Measurements from ENCODE around the gene ABLIM1. TPM values are rescaled to one million over a fixed set of nuclear protein-coding genes. Genes with fewer than 3 reads are reported as not detected.

The ABLIM1 gene
- total and polyA plus RNA-seq, 2 donors (not counting 1 experiment from before 2014, with no cell fraction given), result 5.3 to 13.6 TPM

DNA sequence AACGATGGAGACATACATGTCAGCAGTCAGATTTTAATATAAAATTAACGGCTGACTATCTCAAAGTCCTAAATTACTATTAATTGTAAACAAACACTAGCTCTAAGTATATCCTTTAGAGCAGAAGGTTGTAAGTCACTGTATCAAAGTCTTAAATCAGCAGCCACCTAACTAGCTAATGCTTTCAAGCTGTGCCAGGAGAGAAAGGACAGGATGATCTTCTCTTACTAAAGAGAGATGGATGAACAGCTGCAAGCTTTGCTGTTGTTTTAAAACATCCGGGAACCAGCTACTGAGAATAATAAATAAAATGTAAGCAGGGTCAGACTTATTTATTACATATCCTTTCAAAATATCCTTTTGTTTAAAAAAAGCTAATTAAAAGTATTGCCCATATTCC is 24.0 kb upstream of the ABLIM1 start:
- H2AFZ ChIP-seq (ENCODE audit: low read length), result no peak overlapping the region

DNA sequence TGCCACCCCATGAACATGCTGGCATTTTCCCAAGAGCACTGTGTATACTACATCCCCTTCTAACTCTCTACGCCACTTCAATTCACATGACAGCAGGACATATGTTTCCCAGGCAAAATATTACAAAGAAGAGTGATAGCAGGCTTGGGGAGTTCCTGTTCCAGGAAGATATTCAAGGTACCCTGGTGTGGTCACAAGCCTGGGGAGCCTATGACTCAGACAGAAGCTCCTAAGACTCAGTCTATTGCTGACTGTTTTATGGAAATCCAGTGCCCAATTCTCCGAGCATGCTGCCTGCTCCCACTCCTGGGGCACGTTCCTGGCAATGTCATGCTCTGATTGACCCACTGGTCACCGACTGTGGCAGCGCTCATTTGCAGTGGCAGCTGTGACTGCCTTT is 23.5 kb upstream of the ABLIM1 start:
- Histone ChIP-seq H3K9me3 (ENCODE audit: control insufficient read depth, insufficient read depth, low read depth, low read length) (no peaks in the 10 kb centered on the region), H3K27ac (ENCODE audit: insufficient read depth, low read length) (no peak overlapping the region), H3K4me2 (ENCODE audit: extremely low read depth, insufficient read depth, low read length) (no peak overlapping the region)

More for the DNA sequence above, 24.0 kb upstream of the ABLIM1 start:
- H3K79me2 ChIP-seq (ENCODE audit: control insufficient read depth, insufficient read depth, low read length), result no peaks in the 10 kb centered on the region
- H3K36me3 ChIP-seq (ENCODE audit: control insufficient read depth, insufficient read depth, low read length), result no peaks in the 10 kb centered on the region
- no peak for DNase-seq (ENCODE audit: low read depth in 2 of 2)
- peaks cover 13% of the 10 kb centered on the region for H3K4me1 ChIP-seq (ENCODE audit: control insufficient read depth, extremely low read depth, insufficient read depth, low read length)
- no peak overlapping the region for H3K4me2 ChIP-seq (ENCODE audit: extremely low read depth, insufficient read depth, low read length)
- no peak overlapping the region for H3K4me3 ChIP-seq (replicated peaks in 1 of 4; ENCODE audit: control extremely low read depth in 1 of 4, insufficient read depth in 1 of 4, low read depth in 3 of 4, low read length in 4 of 4)
- H3K9me3 ChIP-seq (ENCODE audit: control insufficient read depth, insufficient read depth, low read depth, low read length), result no peaks in the 10 kb centered on the region
- H3K27ac ChIP-seq (ENCODE audit: insufficient read depth, low read length), result no peak overlapping the region
- TF ChIP-seq EZH2 (IDR thresholded peaks at IDR 0.05; ENCODE audit: low read length, missing control alignments), result no peak
- TF ChIP-seq, protein P1, sequence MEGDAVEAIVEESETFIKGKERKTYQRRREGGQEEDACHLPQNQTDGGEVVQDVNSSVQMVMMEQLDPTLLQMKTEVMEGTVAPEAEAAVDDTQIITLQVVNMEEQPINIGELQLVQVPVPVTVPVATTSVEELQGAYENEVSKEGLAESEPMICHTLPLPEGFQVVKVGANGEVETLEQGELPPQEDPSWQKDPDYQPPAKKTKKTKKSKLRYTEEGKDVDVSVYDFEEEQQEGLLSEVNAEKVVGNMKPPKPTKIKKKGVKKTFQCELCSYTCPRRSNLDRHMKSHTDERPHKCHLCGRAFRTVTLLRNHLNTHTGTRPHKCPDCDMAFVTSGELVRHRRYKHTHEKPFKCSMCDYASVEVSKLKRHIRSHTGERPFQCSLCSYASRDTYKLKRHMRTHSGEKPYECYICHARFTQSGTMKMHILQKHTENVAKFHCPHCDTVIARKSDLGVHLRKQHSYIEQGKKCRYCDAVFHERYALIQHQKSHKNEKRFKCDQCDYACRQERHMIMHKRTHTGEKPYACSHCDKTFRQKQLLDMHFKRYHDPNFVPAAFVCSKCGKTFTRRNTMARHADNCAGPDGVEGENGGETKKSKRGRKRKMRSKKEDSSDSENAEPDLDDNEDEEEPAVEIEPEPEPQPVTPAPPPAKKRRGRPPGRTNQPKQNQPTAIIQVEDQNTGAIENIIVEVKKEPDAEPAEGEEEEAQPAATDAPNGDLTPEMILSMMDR (conservative IDR thresholded peaks at IDR 0.05 in 1 of 2, IDR thresholded peaks at IDR 0.05 in 1 of 2; ENCODE audit: low read depth in 1 of 2, low read length in 2 of 2), result no peak
- no peaks in the 10 kb centered on the region for H4K20me1 ChIP-seq (ENCODE audit: control insufficient read depth, extremely low read depth, insufficient read depth, low read length)
- H3K9ac ChIP-seq (ENCODE audit: insufficient read depth, low read length), result no peak overlapping the region
- no peaks in the 10 kb centered on the region for H3K27me3 ChIP-seq (ENCODE audit: control insufficient read depth, insufficient read depth, low read length)

DNA sequence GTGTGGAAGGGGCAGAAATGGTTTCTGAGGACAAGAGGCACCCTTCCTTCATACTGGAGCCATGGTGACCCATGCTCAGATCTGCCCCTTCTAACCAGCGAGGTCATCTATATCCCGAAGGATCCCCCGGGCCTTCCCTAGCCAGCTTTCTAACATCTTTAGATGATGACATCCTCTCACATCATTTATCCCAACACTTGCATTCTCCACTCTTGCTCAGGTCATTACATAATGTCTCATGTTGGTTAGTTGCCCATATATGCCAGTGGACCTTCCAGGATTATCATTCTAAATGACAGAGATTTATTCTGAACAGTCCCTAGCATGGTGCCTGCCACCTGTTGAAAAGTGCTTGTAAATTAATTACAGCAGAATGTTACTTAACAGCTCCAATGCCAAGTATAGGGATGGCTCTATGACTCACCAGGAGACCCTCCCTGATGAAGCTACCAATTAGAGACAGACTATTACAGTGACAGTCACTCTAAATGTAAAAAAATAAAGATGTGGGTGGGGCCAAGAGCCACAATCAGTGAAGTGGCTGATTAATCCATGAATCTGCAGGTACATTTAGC is 22.6 kb upstream of the ABLIM1 start:
- H3K9me3 ChIP-seq (ENCODE audit: control insufficient read depth, insufficient read depth, low read depth, low read length), result no peaks in the 10 kb centered on the region
- H3K4me1 ChIP-seq (ENCODE audit: control insufficient read depth, extremely low read depth, insufficient read depth, low read length), result peaks cover 13% of the 10 kb centered on the region
- no peak overlapping the region for H3K9ac ChIP-seq (ENCODE audit: insufficient read depth, low read length)
- H3K27ac ChIP-seq (ENCODE audit: insufficient read depth, low read length), result no peak overlapping the region
- no peaks in the 10 kb centered on the region for H3K27me3 ChIP-seq (ENCODE audit: control insufficient read depth, insufficient read depth, low read length)
- no peak for TF ChIP-seq EZH2 (IDR thresholded peaks at IDR 0.05; ENCODE audit: low read length, missing control alignments)
- TF ChIP-seq, protein P1 (conservative IDR thresholded peaks at IDR 0.05 in 1 of 2, IDR thresholded peaks at IDR 0.05 in 1 of 2; ENCODE audit: low read depth in 1 of 2, low read length in 2 of 2), result no peak
- no peak overlapping the region for H3K4me2 ChIP-seq (ENCODE audit: extremely low read depth, insufficient read depth, low read length)
- DNase-seq (ENCODE audit: low read depth in 2 of 2), result no peak
- no peaks in the 10 kb centered on the region for H3K36me3 ChIP-seq (ENCODE audit: control insufficient read depth, insufficient read depth, low read length)
- no peak overlapping the region for H3K4me3 ChIP-seq (replicated peaks in 1 of 4; ENCODE audit: control extremely low read depth in 1 of 4, insufficient read depth in 1 of 4, low read depth in 3 of 4, low read length in 4 of 4)
- no peaks in the 10 kb centered on the region for H3K79me2 ChIP-seq (ENCODE audit: control insufficient read depth, insufficient read depth, low read length)
- no peaks in the 10 kb centered on the region for H4K20me1 ChIP-seq (ENCODE audit: control insufficient read depth, extremely low read depth, insufficient read depth, low read length)
- H2AFZ ChIP-seq (ENCODE audit: low read length), result no peak overlapping the region

More for the DNA sequence above, 23.5 kb upstream of the ABLIM1 start:
- H2AFZ ChIP-seq (ENCODE audit: low read length), result peak overlapping the region; percentile 25
- no peak overlapping the region for H3K4me3 ChIP-seq (replicated peaks in 1 of 4; ENCODE audit: control extremely low read depth in 1 of 4, insufficient read depth in 1 of 4, low read depth in 3 of 4, low read length in 4 of 4)
- no peaks in the 10 kb centered on the region for H3K36me3 ChIP-seq (ENCODE audit: control insufficient read depth, insufficient read depth, low read length)
- H3K4me1 ChIP-seq (ENCODE audit: control insufficient read depth, extremely low read depth, insufficient read depth, low read length), result peaks cover 13% of the 10 kb centered on the region
- H3K9ac ChIP-seq (ENCODE audit: insufficient read depth, low read length), result no peak overlapping the region
- DNase-seq (ENCODE audit: low read depth in 2 of 2), result peak in 1 of 2 donors; percentile 62
- no peaks in the 10 kb centered on the region for H3K27me3 ChIP-seq (ENCODE audit: control insufficient read depth, insufficient read depth, low read length)
- TF ChIP-seq, protein P1 (conservative IDR thresholded peaks at IDR 0.05 in 1 of 2, IDR thresholded peaks at IDR 0.05 in 1 of 2; ENCODE audit: low read depth in 1 of 2, low read length in 2 of 2), result no peak
- TF ChIP-seq EZH2 (IDR thresholded peaks at IDR 0.05; ENCODE audit: low read length, missing control alignments), result no peak
- H4K20me1 ChIP-seq (ENCODE audit: control insufficient read depth, extremely low read depth, insufficient read depth, low read length), result no peaks in the 10 kb centered on the region
- no peaks in the 10 kb centered on the region for H3K79me2 ChIP-seq (ENCODE audit: control insufficient read depth, insufficient read depth, low read length)

Measured in fibroblast of lung (primary cell).